Measurements from ENCODE around the gene GSTA1.
"Not testable (repeated sequence)": the region's sequence is repeated elsewhere in the genome, so short reads cannot be mapped to it uniquely, and the experiment has no call there.

The GSTA1 gene

GRCh38 chr6:52803668-52804255, at the start of gene GSTA1:
Gene GSTA1, minus strand, starts transcription at chr6:52803816. Its CDS starts 4,549 bp downstream, at chr6:52799267.
- not testable (repeated sequence) for H3K27me3 ChIP-seq (ENCODE audit: low read depth); H3K36me3 ChIP-seq (replicated peaks); H3K4me1 ChIP-seq; H3K4me3 ChIP-seq; H3K9me3 ChIP-seq
- peak; percentile 48 to 74 for DNase-seq (ENCODE audit: low spot score in 2 of 2)
- in situ Hi-C loops (cut with MboI; ENCODE audit: low sequenced_read_pairs): loop anchor here (10.0 kb wide), 1 partner anchor 79 kb away; no protein-coding TSS in a partner anchor

GRCh38 chr6:52849137-52849536, 45.5 kb upstream of the GSTA1 start:
- DNase-seq (ENCODE audit: low spot score in 2 of 2): no peak
- Histone ChIP-seq H3K36me3 (replicated peaks) (no peaks in the 10 kb centered on the region), H3K27me3 (ENCODE audit: low read depth) (no peaks in the 10 kb centered on the region), H3K9me3 (peaks cover 2% of the 10 kb centered on the region; the same call in 1 of the 2 replicates), H3K4me1 (peaks cover 2% of the 10 kb centered on the region; the same call in 1 of the 2 replicates), H3K4me3 (no peak overlapping the region)
- in situ Hi-C loops (cut with MboI; ENCODE audit: low sequenced_read_pairs): no loop called here

GRCh38 chr6:52846002-52846401, 42.4 kb upstream of the GSTA1 start:
- Histone ChIP-seq H3K9me3 (peaks cover 2% of the 10 kb centered on the region; the same call in 1 of the 2 replicates), H3K27me3 (ENCODE audit: low read depth) (no peaks in the 10 kb centered on the region), H3K4me1 (peaks cover 2% of the 10 kb centered on the region; the same call in 1 of the 2 replicates), H3K36me3 (replicated peaks) (no peaks in the 10 kb centered on the region), H3K4me3 (no peak overlapping the region)
- in situ Hi-C loops (cut with MboI; ENCODE audit: low sequenced_read_pairs): no loop called here
- peak in 1 of 2 experiments; percentile 16 for DNase-seq (ENCODE audit: low spot score in 2 of 2)

- Histone ChIP-seq H3K36me3 (replicated peaks) (no peaks in the 10 kb centered on the region), H3K4me1 (peaks cover 2% of the 10 kb centered on the region; the same call in 1 of the 2 replicates), H3K9me3 (no peaks in the 10 kb centered on the region; the same call in 1 of the 2 replicates), H3K27me3 (ENCODE audit: low read depth) (no peaks in the 10 kb centered on the region), H3K4me3 (no peak overlapping the region)
- in situ Hi-C loops (cut with MboI; ENCODE audit: low sequenced_read_pairs): no loop called here
- no peak for DNase-seq (ENCODE audit: low spot score in 2 of 2)
Measured at GRCh38 chr6:52843605-52844004, 40.0 kb upstream of the GSTA1 start.

GRCh38 chr6:52840763-52841585, 37.4 kb upstream of the GSTA1 start, which contains the start of gene GSTA5:
Gene GSTA5, minus strand, starts transcription at chr6:52840813.
- Histone ChIP-seq H3K9me3 (no peaks in the 10 kb centered on the region), H3K4me1 (peaks cover 2% of the 10 kb centered on the region; the same call in 1 of the 2 replicates), H3K4me3 (no peak within 1 kb of the TSS), H3K27me3 (ENCODE audit: low read depth) (no peaks in the 10 kb centered on the region), H3K36me3 (replicated peaks) (no peaks in the 10 kb centered on the region)
- DNase-seq (ENCODE audit: low spot score in 2 of 2): no peak
- in situ Hi-C loops (cut with MboI; ENCODE audit: low sequenced_read_pairs): no loop called here

- no peaks in the 10 kb centered on the region for H3K36me3 ChIP-seq (replicated peaks)
- peak; percentile 52 to 80 for DNase-seq (ENCODE audit: low spot score in 2 of 2)
- H3K4me3 ChIP-seq: no peak overlapping the region
- H3K9me3 ChIP-seq: no peaks in the 10 kb centered on the region
- H3K27me3 ChIP-seq (ENCODE audit: low read depth): no peaks in the 10 kb centered on the region
- in situ Hi-C loops (cut with MboI; ENCODE audit: low sequenced_read_pairs): no loop called here
- H3K4me1 ChIP-seq: no peaks in the 10 kb centered on the region
Measured at GRCh38 chr6:52839124-52840055, 35.8 kb upstream of the GSTA1 start.

- no peaks in the 10 kb centered on the region for H3K36me3 ChIP-seq (replicated peaks)
- in situ Hi-C loops (cut with MboI; ENCODE audit: low sequenced_read_pairs): no loop called here
- no peak for DNase-seq (ENCODE audit: low spot score in 2 of 2)
- no peaks in the 10 kb centered on the region for H3K9me3 ChIP-seq
- H3K27me3 ChIP-seq (ENCODE audit: low read depth): no peaks in the 10 kb centered on the region
- no peaks in the 10 kb centered on the region for H3K4me1 ChIP-seq
- no peak overlapping the region for H3K4me3 ChIP-seq
Measured at GRCh38 chr6:52834481-52834880, 30.9 kb upstream of the GSTA1 start.

GRCh38 chr6:52830869-52831268, 27.3 kb upstream of the GSTA1 start:
- H3K4me1 ChIP-seq; in situ Hi-C loops (cut with MboI; ENCODE audit: low sequenced_read_pairs); H3K36me3 ChIP-seq (replicated peaks); DNase-seq (ENCODE audit: low spot score in 2 of 2); H3K27me3 ChIP-seq (ENCODE audit: low read depth); H3K4me3 ChIP-seq; H3K9me3 ChIP-seq: not testable (repeated sequence)

GRCh38 chr6:52829046-52829817, 25.6 kb upstream of the GSTA1 start:
- no peak for DNase-seq (ENCODE audit: low spot score in 2 of 2)
- Histone ChIP-seq H3K27me3 (ENCODE audit: low read depth) (no peaks in the 10 kb centered on the region), H3K4me1 (no peaks in the 10 kb centered on the region), H3K4me3 (no peak overlapping the region), H3K9me3 (no peaks in the 10 kb centered on the region), H3K36me3 (replicated peaks) (no peaks in the 10 kb centered on the region)
- in situ Hi-C loops (cut with MboI; ENCODE audit: low sequenced_read_pairs): no loop called here

GRCh38 chr6:52828621-52829020, 25.0 kb upstream of the GSTA1 start:
- in situ Hi-C loops (cut with MboI; ENCODE audit: low sequenced_read_pairs); H3K4me3 ChIP-seq; H3K4me1 ChIP-seq; H3K27me3 ChIP-seq (ENCODE audit: low read depth); H3K36me3 ChIP-seq (replicated peaks); H3K9me3 ChIP-seq; DNase-seq (ENCODE audit: low spot score in 2 of 2): not testable (repeated sequence)

GRCh38 chr6:52827073-52827783, 23.6 kb upstream of the GSTA1 start:
- H3K36me3 ChIP-seq (replicated peaks); H3K4me3 ChIP-seq; H3K4me1 ChIP-seq; H3K9me3 ChIP-seq; H3K27me3 ChIP-seq (ENCODE audit: low read depth); in situ Hi-C loops (cut with MboI; ENCODE audit: low sequenced_read_pairs); DNase-seq (ENCODE audit: low spot score in 2 of 2): not testable (repeated sequence)

GRCh38 chr6:52826513-52826912, 22.9 kb upstream of the GSTA1 start:
- Histone ChIP-seq H3K4me3 (no peak overlapping the region), H3K36me3 (replicated peaks) (no peaks in the 10 kb centered on the region), H3K27me3 (ENCODE audit: low read depth) (no peaks in the 10 kb centered on the region), H3K4me1 (no peaks in the 10 kb centered on the region), H3K9me3 (no peaks in the 10 kb centered on the region)
- no peak for DNase-seq (ENCODE audit: low spot score in 2 of 2)
- in situ Hi-C loops (cut with MboI; ENCODE audit: low sequenced_read_pairs): no loop called here
